Adrenal gland (tissue), 12 donors: ENCODE measurements around the gene EEF1AKMT4. TPM values are rescaled to one million over a fixed set of nuclear protein-coding genes. Genes with fewer than 3 reads are reported as not detected.

Source experiments
- DNase-seq, 7 donors: peaks; one replicate each; pipeline ENCODE4 v3.0.0-alpha.2; 2019 to 2020
- H3K27ac ChIP-seq, 5 donors: fragments of 200-600 bp; sonication (generic) in 4 of 5; 1 replicate in 3 of 5; 2 replicates in 2 of 5; pipeline versions ENCODE4 v1.5.1 to v1.8.0; 2016 to 2020; ENCODE audit warnings: mild to moderate bottlenecking in 1 of 5
- H3K27me3 ChIP-seq: fragments of 200-600 bp; 2 replicates; pipeline ENCODE4 v1.8.0; 2021
- H3K36me3 ChIP-seq, 2 donors: fragments of 200-600 bp; replicated peaks in 1 of 2; 1 replicate in 1 of 2; 2 replicates in 1 of 2; pipeline versions ENCODE4 v1.5.1 to v1.8.0; 2018 to 2022
- H3K4me1 ChIP-seq, 2 donors: fragments of 200-600 bp; replicated peaks in 1 of 2; 1 replicate in 1 of 2; 2 replicates in 1 of 2; pipeline versions ENCODE4 v1.5.1 to v1.8.0; 2018 to 2021
- H3K4me3 ChIP-seq, 4 donors: fragments of 200-600 bp; sonication (generic) in 3 of 4; one replicate each; pipeline ENCODE4 v1.5.1; 2016 to 2018
- H3K9me3 ChIP-seq, 3 donors: fragments of 200-600 bp; sonication (generic) in 1 of 3; replicated peaks in 1 of 3; 1 replicate in 2 of 3; 2 replicates in 1 of 3; pipeline versions ENCODE4 v1.5.1 to v1.8.0; 2016 to 2021
- CTCF ChIP-seq, 6 experiments: fragments of 450-650 bp in 4 of 6; fragments of 200-600 bp in 2 of 6; sonication (generic) in 1 of 6; IDR thresholded peaks; 1 replicate in 5 of 6; 2 replicates in 1 of 6; pipeline versions ENCODE4 v1.5.1 to v1.8.0; 2016 to 2021; ENCODE audit warnings: antibody characterized with exemption in 6 of 6, mild to moderate bottlenecking in 2 of 6, moderate library complexity in 1 of 6
- POLR2A ChIP-seq, 2 donors: fragments of 450-650 bp; IDR thresholded peaks; one replicate each; pipeline ENCODE4 v1.6.1; 2017; ENCODE audit warnings: antibody characterized with exemption in 2 of 2, mild to moderate bottlenecking in 2 of 2, moderate library complexity in 1 of 2
- WGBS, 4 donors: extraction: QIAGEN DNeasy Blood & Tissue Kit in 2 of 4; methylation state at CpG; one replicate each; pipeline versions ENCODE4 v1.1.5 to v1.1.7; 2013 to 2017; 5-methylcytosine and 5-hydroxymethylcytosine counted together
- intact Hi-C, 2 donors: fragments of 100-400 bp; cut with DNase I; formaldehyde crosslinking; loops; one replicate each; pipeline versions ENCODE4 v1.14.1 to v1.15.0; 2022 to 2023
- polyA plus RNA-seq, 3 donors: library from polyadenylated mRNA; stranded (reverse); fragments of 200-250 nt in 2 of 3; fragments of 350-450 nt in 1 of 3; fragmentation: Illumina TruSeq in 1 of 3; extraction: RNeasy Lipid Tissue Mini Kit (QIAGEN cat#74804) in 1 of 3; gene quantifications; one replicate each; pipeline ENCODE4 v1.2.3, GENCODE V29; 2013 to 2014
- total RNA-seq, 9 donors: library from RNA; depleted of rRNA in 4 of 9; stranded (reverse); fragments of >200 nt in 4 of 9; fragments of 120-200 nt in 1 of 9; fragmentation: NEBNext Ultra II Directional in 1 of 9; extraction: Animal tissue kit (Norgen Biotek cat#: 25700) in 1 of 9; gene quantifications; one replicate each; pipeline versions ENCODE4 v1.1.0 to v1.2.4, GENCODE V29; 2013 to 2023
- donor health status: healthy with polysubstance abuse.
- donor health status: Bipolar disorder and iron deficiency.
- donor health status: DM: yes; HTN: yes; CAD: no.
- donor health status: DM: no; HTN: no; CAD: no.
- donor health status: DM: no; HTN: no; CAD: no.
- donor health status: DM: yes; HTN: yes; CAD: no.

EEF1AKMT4 gene
- total and polyA plus RNA-seq, 12 donors, result 1.8 to 8.3 (median 4.1) TPM

DNA sequence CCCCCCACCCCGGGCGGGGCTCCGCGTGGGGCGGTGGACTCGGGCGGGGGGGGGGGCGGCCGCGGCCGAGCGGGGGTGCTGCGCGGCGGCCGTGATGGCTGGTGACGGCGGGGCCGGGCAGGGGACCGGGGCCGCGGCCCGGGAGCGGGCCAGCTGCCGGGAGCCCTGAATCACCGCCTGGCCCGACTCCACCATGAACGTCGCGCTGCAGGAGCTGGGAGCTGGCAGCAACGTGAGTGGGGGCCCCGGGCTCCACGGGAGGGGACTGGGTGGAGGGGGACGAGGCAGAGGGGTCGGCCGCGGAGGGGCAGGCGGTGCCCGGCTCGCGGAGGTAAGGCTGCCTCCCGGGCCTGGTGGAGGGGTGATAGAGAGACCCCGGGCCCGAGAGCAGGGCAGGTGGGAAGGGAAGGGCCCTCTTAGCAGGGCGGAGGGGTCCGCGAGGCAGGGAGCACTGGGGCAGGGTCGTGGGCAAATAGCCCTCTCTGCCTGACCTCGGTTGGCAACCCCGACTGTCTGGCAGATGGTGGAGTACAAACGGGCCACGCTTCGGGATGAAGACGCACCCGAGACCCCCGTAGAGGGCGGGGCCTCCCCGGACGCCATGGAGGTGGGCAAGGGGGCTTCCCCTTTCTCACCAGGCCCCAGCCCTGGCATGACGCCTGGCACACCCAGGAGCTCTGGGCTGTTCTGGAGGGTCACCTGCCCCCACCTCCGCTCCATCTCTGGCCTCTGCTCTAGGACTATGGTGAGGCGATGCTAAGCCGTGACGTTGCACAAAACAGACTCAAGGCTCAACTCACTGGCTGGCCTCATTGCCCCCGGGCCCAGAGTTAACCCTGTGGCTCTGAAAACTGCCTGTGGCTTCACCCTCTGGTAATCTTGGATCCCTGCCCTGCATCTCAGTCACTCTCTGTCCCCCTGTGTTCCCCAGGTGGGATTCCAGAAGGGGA lies 26.8 kb downstream of the EEF1AKMT4 start, which contains the start of gene ECE2:
TSS of gene ECE2 (plus strand) at position 62 of the 950 bp plus-strand sequence. CDS start at position 194, 132 bp downstream.
- Histone ChIP-seq H3K4me3 (peak within 1 kb of the TSS in 1 of 4 donors; percentile 33), H3K36me3 (no peaks in the 10 kb centered on the region), H3K27ac (peak within 1 kb of the TSS in 1 of 5 donors; percentile 73), H3K4me1 (no peaks in the 10 kb centered on the region), H3K27me3 (peaks cover 6% of the 10 kb centered on the region), H3K9me3 (no peaks in the 10 kb centered on the region)
- DNase-seq, result peak in 4 of 7 donors; percentile 46 to 70 (median 50)
- WGBS, 4 donors, result 13 to 17% methylated on average over 53 to 57 of the region's 65 CpGs; no CpG with 5 or more reads in 2 of the 4 donors
- no peak for TF ChIP-seq POLR2A (IDR thresholded peaks at IDR 0.05)
- no peak for TF ChIP-seq CTCF (IDR thresholded peaks at IDR 0.05)
- intact Hi-C loops, result no loop called here

DNA sequence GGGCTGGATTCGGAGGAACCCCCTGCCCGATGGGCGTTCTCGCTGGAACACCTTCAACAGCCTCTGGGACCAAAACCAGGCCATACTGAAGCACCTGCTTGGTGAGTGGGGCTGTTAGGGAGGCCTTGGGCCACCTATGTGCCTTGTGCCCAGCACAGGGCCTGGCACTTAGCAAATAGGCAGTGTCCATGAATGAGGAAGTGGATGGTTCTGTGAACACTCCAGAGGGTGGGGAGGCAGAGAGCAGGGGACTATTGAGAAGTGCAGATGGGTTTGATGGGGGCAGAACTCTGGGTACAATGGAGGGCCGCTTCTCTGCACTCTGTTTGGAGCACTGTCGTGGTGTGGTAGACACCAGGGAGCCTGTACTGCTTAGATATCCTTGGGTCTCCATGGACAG lies 27.9 kb downstream of the EEF1AKMT4 start:
- Histone ChIP-seq H3K27ac (no peak overlapping the region), H3K4me1 (no peaks in the 10 kb centered on the region), H3K36me3 (no peaks in the 10 kb centered on the region), H3K4me3 (no peak overlapping the region), H3K27me3 (peaks cover 6% of the 10 kb centered on the region), H3K9me3 (no peaks in the 10 kb centered on the region)
- DNase-seq, result no peak
- 88 to 97% (median 94%) methylated on average over 3 to 6 of the region's 6 CpGs for WGBS, 4 donors
- no peak for TF ChIP-seq CTCF (IDR thresholded peaks at IDR 0.05)
- TF ChIP-seq POLR2A (IDR thresholded peaks at IDR 0.05), result no peak
- intact Hi-C loops, result no loop called here

GRCh38 chr3:184282941-184283340 lies 33.5 kb downstream of the EEF1AKMT4 start:
- H3K9me3 ChIP-seq, result no peaks in the 10 kb centered on the region
- no peaks in the 10 kb centered on the region for H3K4me1 ChIP-seq
- TF ChIP-seq CTCF (IDR thresholded peaks at IDR 0.05) (no peak), POLR2A (IDR thresholded peaks at IDR 0.05) (no peak)
- WGBS, 4 donors, result 89 to 95% (median 94%) methylated on average over 4 of the region's 4 CpGs
- intact Hi-C loops, result loop anchor here in 1 of 2 donors (10.0 kb wide), 1 partner anchor 388 kb away; no protein-coding TSS in a partner anchor
- no peaks in the 10 kb centered on the region for H3K36me3 ChIP-seq
- no peak overlapping the region for H3K4me3 ChIP-seq
- H3K27me3 ChIP-seq, result no peaks in the 10 kb centered on the region
- no peak for DNase-seq
- H3K27ac ChIP-seq, result no peak overlapping the region

DNA sequence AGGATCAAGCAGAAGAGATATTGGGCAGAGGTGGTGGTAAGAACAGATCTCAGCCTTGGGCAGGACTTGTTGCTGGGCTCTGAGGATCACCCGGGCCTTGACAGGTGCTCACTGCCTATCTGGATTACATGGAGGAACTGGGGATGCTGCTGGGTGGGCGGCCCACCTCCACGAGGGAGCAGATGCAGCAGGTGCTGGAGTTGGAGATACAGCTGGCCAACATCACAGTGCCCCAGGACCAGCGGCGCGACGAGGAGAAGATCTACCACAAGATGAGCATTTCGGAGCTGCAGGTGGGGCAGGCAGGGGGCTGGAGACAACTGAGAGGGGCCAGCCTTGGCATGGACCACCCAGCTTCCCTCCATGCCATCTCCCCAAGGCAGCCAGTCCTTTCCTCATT lies 34.2 kb downstream of the EEF1AKMT4 start:
- Histone ChIP-seq H3K27me3 (no peaks in the 10 kb centered on the region), H3K4me1 (no peaks in the 10 kb centered on the region), H3K4me3 (no peak overlapping the region), H3K9me3 (no peaks in the 10 kb centered on the region), H3K27ac (no peak overlapping the region), H3K36me3 (no peaks in the 10 kb centered on the region)
- intact Hi-C loops, result loop anchor here in 1 of 2 donors (10.0 kb wide), 1 partner anchor 389 kb away; no protein-coding TSS in a partner anchor
- DNase-seq, result no peak
- TF ChIP-seq POLR2A (IDR thresholded peaks at IDR 0.05) (no peak), CTCF (IDR thresholded peaks at IDR 0.05) (no peak)
- WGBS, 4 donors, result 84 to 90% (median 86%) methylated on average over 3 to 8 of the region's 8 CpGs
